ENCODE results near the gene ATXN1. TPM values are rescaled to one million over a fixed set of nuclear protein-coding genes. Genes with fewer than 3 reads are reported as not detected.

The ATXN1 gene
- total RNA-seq, 5 donors from 2014 or later (not counting 1 experiment from before 2014, with no cell fraction given), result 65.1 to 101 (median 77.5) TPM

DNA sequence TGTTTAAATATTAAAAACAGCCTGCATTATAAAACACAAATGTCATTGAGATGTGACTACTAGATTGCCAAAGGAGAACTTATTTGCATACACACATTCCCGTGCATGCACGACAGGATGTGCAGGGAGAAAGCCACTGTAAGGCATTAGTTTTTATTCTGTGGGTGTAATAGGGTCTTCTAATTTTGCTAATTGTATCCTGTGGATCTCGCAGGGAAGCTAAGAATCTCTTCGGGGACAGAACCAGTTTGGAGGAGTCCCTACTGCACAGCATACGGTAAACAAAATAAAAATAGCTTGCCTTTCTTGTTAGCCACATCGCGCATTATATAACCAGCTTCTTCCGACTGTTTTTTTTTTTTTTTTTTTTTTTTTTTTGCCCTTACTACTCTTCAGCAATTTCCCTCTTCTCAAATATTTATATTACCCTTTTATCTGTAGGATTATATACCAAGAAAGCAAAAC, 2.0 kb downstream of the ATXN1 start:
- Mint-ChIP-seq H3K36me3 (peaks cover 3% of the 10 kb centered on the region), H3K27me3 (no peaks in the 10 kb centered on the region), H3K27ac (peak overlapping the region; percentile 85 to 96), H3K9me3 (no peaks in the 10 kb centered on the region), H3K4me3 (peak overlapping the region; percentile 85 to 98 (median 97)), H3K4me1 (peaks cover 43 to 63% (median 59%) of the 10 kb centered on the region in 3 donors)
- Histone ChIP-seq H3K9me3 (no peaks in the 10 kb centered on the region), H3K27ac (ENCODE audit: low read length) (peak overlapping the region; percentile 87), H3K36me3 (ENCODE audit: control insufficient read depth in 2 of 2, extremely low read depth in 1 of 2, insufficient read depth in 1 of 2, low read length in 1 of 2) (peaks cover 0 to 3% of the 10 kb centered on the region in 2 donors), H3K27me3 (replicated peaks in 1 of 2; ENCODE audit: control insufficient read depth in 2 of 2, extremely low read depth in 1 of 2, insufficient read depth in 2 of 2, low read length in 1 of 2) (no peaks in the 10 kb centered on the region), H3K4me1 (ENCODE audit: control insufficient read depth in 1 of 2, extremely low read depth in 1 of 2, insufficient read depth in 2 of 2, low read length in 2 of 2) (peaks cover 8 to 17% of the 10 kb centered on the region in 2 experiments), H3K4me3 (ENCODE audit: control insufficient read depth in 1 of 2, extremely low read depth in 1 of 2, low read length in 1 of 2) (peak overlapping the region; percentile 69 to 86)
- DNase-seq, result peak in 2 of 35 experiments; percentile 13 to 25
- ChIA-PET POLR2A (interaction anchor here (0.5 to 2.5 kb wide), 32 partner anchors 8 to 628 kb away, joined by 3 to 28 read pairs (median 6); no protein-coding TSS in a partner anchor), CTCF (interaction anchor here (0.6 to 3.3 kb wide), 22 partner anchors 10 to 436 kb away, joined by 3 to 21 read pairs (median 4); no protein-coding TSS in a partner anchor)
- ATAC-seq (replicated peaks in 1 of 4), result no peak
- WGBS (ENCODE audit: insufficient coverage), result no CpG with 5 or more reads among the region's 8 CpGs

DNA sequence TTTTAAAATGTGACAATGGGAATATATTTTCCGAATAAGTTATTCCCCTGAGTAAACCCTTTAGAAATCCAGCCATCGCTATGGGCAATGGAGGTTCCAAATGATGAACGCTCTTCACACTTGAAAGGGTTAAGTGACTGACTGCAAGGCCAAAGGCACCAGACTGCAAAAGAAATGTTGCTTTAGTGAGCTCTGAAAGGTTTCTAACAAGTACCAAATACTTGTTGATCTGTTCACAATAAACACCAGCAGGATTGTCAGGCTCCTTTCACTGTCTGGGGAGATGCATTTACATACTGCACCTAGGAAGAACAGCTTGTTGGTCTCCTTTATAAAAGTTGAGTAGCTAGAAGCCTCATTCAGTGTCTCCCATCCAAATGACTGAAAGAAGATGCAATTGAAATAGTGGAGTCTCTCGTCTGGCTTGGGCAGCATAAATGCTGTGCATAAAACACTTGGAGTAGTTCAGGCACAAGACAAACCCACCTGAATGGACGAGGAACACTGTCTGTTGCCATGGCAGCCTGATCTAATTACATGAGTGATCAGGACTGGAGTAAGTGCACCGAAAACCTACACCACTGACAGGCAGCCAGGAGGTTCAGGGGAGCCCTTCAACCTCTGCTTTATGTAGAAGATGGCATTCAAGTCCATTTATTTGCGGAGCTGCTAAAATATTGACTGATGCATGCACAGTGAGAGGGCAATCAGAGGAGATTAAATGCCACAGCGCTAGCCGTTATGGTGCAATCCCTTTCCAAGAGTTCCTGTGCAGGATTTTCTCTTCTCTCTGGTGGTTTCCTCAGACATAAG, 2.9 kb downstream of the ATXN1 start:
- Histone ChIP-seq H3K9me3 (no peaks in the 10 kb centered on the region), H3K27ac (ENCODE audit: low read length) (peak overlapping the region; percentile 87), H3K36me3 (ENCODE audit: control insufficient read depth in 2 of 2, extremely low read depth in 1 of 2, insufficient read depth in 1 of 2, low read length in 1 of 2) (peaks cover 0 to 6% of the 10 kb centered on the region in 2 donors), H3K4me1 (ENCODE audit: control insufficient read depth in 1 of 2, extremely low read depth in 1 of 2, insufficient read depth in 2 of 2, low read length in 2 of 2) (peaks cover 7 to 17% of the 10 kb centered on the region in 2 experiments), H3K27me3 (replicated peaks in 1 of 2; ENCODE audit: control insufficient read depth in 2 of 2, extremely low read depth in 1 of 2, insufficient read depth in 2 of 2, low read length in 1 of 2) (no peaks in the 10 kb centered on the region), H3K4me3 (ENCODE audit: control insufficient read depth in 1 of 2, extremely low read depth in 1 of 2, low read length in 1 of 2) (peak overlapping the region in 1 of 2 donors; percentile 69)
- Mint-ChIP-seq H3K27ac (peak overlapping the region; percentile 85 to 96), H3K36me3 (peaks cover 3% of the 10 kb centered on the region), H3K4me3 (peak overlapping the region; percentile 85 to 98 (median 97)), H3K27me3 (no peaks in the 10 kb centered on the region), H3K9me3 (no peaks in the 10 kb centered on the region), H3K4me1 (peaks cover 37 to 60% (median 54%) of the 10 kb centered on the region in 3 donors)
- WGBS (ENCODE audit: insufficient coverage), result 50% methylated on average over 2 of the region's 9 CpGs
- ATAC-seq (replicated peaks in 1 of 4), result no peak
- peak in 4 of 35 experiments; percentile 13 to 47 (median 23) for DNase-seq
- ChIA-PET POLR2A (interaction anchor here (0.6 to 2.5 kb wide), 15 partner anchors 9 to 436 kb away, joined by 3 to 28 read pairs (median 5); no protein-coding TSS in a partner anchor), CTCF (interaction anchor here (0.6 to 3.3 kb wide), 18 partner anchors 10 to 524 kb away, joined by 3 to 21 read pairs (median 4); no protein-coding TSS in a partner anchor)

DNA sequence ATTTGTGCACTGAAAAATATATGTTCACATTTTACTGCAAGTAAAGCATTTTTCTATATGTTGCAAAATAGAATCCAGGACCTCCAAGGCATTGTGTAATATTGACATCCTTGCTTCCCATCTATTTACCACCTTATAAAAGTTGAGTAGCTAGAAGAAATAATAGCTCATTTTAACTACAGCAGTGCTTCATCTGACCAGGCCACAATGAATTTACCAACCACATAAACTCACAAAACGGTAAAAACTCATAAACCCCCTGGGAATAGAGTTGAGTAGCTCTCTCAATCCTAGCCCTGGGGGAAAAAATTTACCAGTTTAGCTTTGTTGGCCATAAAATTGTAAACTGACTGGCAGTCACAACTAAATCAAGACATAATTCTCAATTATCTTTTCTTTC, 3.9 kb downstream of the ATXN1 start:
- peaks cover 35 to 64% (median 58%) of the 10 kb centered on the region in 3 donors for H3K4me1 Mint-ChIP-seq
- Histone ChIP-seq H3K4me1 (ENCODE audit: control insufficient read depth in 1 of 2, extremely low read depth in 1 of 2, insufficient read depth in 2 of 2, low read length in 2 of 2) (peaks cover 7 to 15% of the 10 kb centered on the region in 2 experiments), H3K27me3 (replicated peaks in 1 of 2; ENCODE audit: control insufficient read depth in 2 of 2, extremely low read depth in 1 of 2, insufficient read depth in 2 of 2, low read length in 1 of 2) (no peaks in the 10 kb centered on the region), H3K36me3 (ENCODE audit: control insufficient read depth in 2 of 2, extremely low read depth in 1 of 2, insufficient read depth in 1 of 2, low read length in 1 of 2) (peaks cover 0 to 15% of the 10 kb centered on the region in 2 donors), H3K27ac (ENCODE audit: low read length) (no peak overlapping the region), H3K9me3 (no peaks in the 10 kb centered on the region), H3K4me3 (ENCODE audit: control insufficient read depth in 1 of 2, extremely low read depth in 1 of 2, low read length in 1 of 2) (no peak overlapping the region)
- DNase-seq, result no peak
- no peak for ATAC-seq (replicated peaks in 1 of 4)
- ChIA-PET CTCF (interaction anchor here (0.5 to 3.3 kb wide), 10 partner anchors 10 to 523 kb away, joined by 3 to 21 read pairs (median 4); no protein-coding TSS in a partner anchor), POLR2A (interaction anchor here (0.5 to 2.5 kb wide), 7 partner anchors 9 to 88 kb away, joined by 3 to 28 read pairs (median 4); no protein-coding TSS in a partner anchor)
- no peaks in the 10 kb centered on the region for H3K27me3 Mint-ChIP-seq
- H3K9me3 Mint-ChIP-seq, result no peaks in the 10 kb centered on the region
- peaks cover 12% of the 10 kb centered on the region for H3K36me3 Mint-ChIP-seq
- WGBS (ENCODE audit: insufficient coverage), result no CpG with 5 or more reads among the region's 1 CpG
- no peak overlapping the region for H3K4me3 Mint-ChIP-seq
- no peak overlapping the region for H3K27ac Mint-ChIP-seq

DNA sequence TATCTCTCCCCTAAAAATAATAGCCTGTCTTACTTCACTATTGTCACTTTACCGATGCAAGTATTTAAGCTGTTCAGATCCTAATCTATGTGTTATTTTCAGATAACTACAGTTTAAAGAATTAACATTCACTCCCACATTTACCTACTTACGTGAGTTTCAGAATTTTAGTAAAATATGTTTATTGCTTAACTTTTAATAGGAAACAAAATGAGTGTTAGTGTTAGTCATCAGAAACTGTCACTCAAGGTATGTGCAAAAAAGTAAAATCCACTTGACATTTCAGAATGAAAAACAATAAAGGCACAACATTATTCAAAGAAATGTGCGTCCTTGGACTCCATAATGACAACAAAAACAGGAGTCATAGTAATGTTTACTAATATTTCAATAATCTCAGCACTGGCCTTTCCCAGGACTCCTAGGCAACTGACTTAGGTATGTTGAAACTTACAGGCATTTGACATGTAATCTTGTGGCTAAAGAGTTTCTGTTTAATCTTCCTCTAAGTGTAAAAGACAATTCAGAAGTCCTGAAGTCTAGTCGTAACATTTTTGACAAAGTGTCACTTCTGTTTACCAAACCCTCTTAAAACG, 4.5 kb downstream of the ATXN1 start:
- Histone ChIP-seq H3K27ac (ENCODE audit: low read length) (no peak overlapping the region), H3K9me3 (no peaks in the 10 kb centered on the region), H3K36me3 (ENCODE audit: control insufficient read depth in 2 of 2, extremely low read depth in 1 of 2, insufficient read depth in 1 of 2, low read length in 1 of 2) (peaks cover 0 to 20% of the 10 kb centered on the region in 2 donors), H3K4me1 (ENCODE audit: control insufficient read depth in 1 of 2, extremely low read depth in 1 of 2, insufficient read depth in 2 of 2, low read length in 2 of 2) (peaks cover 7 to 12% of the 10 kb centered on the region in 2 experiments), H3K27me3 (replicated peaks in 1 of 2; ENCODE audit: control insufficient read depth in 2 of 2, extremely low read depth in 1 of 2, insufficient read depth in 2 of 2, low read length in 1 of 2) (no peaks in the 10 kb centered on the region), H3K4me3 (ENCODE audit: control insufficient read depth in 1 of 2, extremely low read depth in 1 of 2, low read length in 1 of 2) (no peak overlapping the region)
- Mint-ChIP-seq H3K4me1 (peaks cover 35 to 65% (median 58%) of the 10 kb centered on the region in 3 donors), H3K27ac (peak overlapping the region in 1 of 2 donors; percentile 21), H3K4me3 (peak overlapping the region in 1 of 3 donors; percentile 7), H3K9me3 (no peaks in the 10 kb centered on the region), H3K36me3 (peaks cover 13% of the 10 kb centered on the region), H3K27me3 (no peaks in the 10 kb centered on the region)
- WGBS (ENCODE audit: insufficient coverage), result 50% methylated on average over 1 of the region's 5 CpGs
- ATAC-seq (replicated peaks in 1 of 4), result no peak
- ChIA-PET CTCF (interaction anchor here (0.5 to 3.3 kb wide), 6 partner anchors 11 to 425 kb away, joined by 3 to 21 read pairs (median 6); no protein-coding TSS in a partner anchor), POLR2A (interaction anchor here (0.5 to 2.5 kb wide), 2 partner anchors 9 to 15 kb away, joined by 3 to 28 read pairs; no protein-coding TSS in a partner anchor)
- no peak for DNase-seq

DNA sequence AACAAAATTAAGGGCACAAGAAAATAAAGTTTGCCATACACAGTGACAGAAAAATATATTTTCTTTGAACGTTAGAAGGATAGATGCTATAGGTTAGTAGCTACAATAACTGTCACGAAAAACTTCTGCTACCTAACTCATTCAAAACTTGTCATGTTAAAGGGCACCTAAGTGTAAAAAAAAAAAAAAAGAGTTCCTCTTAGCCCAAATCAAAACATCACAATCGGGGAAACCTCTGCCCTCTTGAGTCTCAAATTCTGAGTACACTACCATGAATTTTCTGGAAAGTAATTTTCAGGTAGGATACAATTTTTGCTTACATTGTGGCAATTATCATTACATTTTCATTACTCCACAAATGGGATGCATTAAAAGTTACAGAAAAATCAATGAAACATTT, 5.7 kb downstream of the ATXN1 start:
- Mint-ChIP-seq H3K36me3 (peaks cover 19% of the 10 kb centered on the region), H3K27me3 (no peaks in the 10 kb centered on the region), H3K27ac (no peak overlapping the region), H3K4me3 (no peak overlapping the region), H3K9me3 (no peaks in the 10 kb centered on the region), H3K4me1 (peaks cover 38 to 71% (median 63%) of the 10 kb centered on the region in 3 donors)
- no CpG with 5 or more reads among the region's 3 CpGs for WGBS (ENCODE audit: insufficient coverage)
- peaks cover 0 to 25% of the 10 kb centered on the region in 2 donors for H3K36me3 ChIP-seq (ENCODE audit: control insufficient read depth in 2 of 2, extremely low read depth in 1 of 2, insufficient read depth in 1 of 2, low read length in 1 of 2)
- ChIA-PET POLR2A (no interaction called here), CTCF (interaction anchor here (0.6 to 0.7 kb wide), 2 partner anchors 8 to 162 kb away, joined by 3 to 4 read pairs; no protein-coding TSS in a partner anchor)
- H3K9me3 ChIP-seq, result no peaks in the 10 kb centered on the region
- no peaks in the 10 kb centered on the region for H3K27me3 ChIP-seq (replicated peaks in 1 of 2; ENCODE audit: control insufficient read depth in 2 of 2, extremely low read depth in 1 of 2, insufficient read depth in 2 of 2, low read length in 1 of 2)
- H3K27ac ChIP-seq (ENCODE audit: low read length), result no peak overlapping the region
- no peak for DNase-seq
- peaks cover 7 to 12% of the 10 kb centered on the region in 2 experiments for H3K4me1 ChIP-seq (ENCODE audit: control insufficient read depth in 1 of 2, extremely low read depth in 1 of 2, insufficient read depth in 2 of 2, low read length in 2 of 2)
- ATAC-seq (replicated peaks in 1 of 4), result no peak
- no peak overlapping the region for H3K4me3 ChIP-seq (ENCODE audit: control insufficient read depth in 1 of 2, extremely low read depth in 1 of 2, low read length in 1 of 2)

DNA sequence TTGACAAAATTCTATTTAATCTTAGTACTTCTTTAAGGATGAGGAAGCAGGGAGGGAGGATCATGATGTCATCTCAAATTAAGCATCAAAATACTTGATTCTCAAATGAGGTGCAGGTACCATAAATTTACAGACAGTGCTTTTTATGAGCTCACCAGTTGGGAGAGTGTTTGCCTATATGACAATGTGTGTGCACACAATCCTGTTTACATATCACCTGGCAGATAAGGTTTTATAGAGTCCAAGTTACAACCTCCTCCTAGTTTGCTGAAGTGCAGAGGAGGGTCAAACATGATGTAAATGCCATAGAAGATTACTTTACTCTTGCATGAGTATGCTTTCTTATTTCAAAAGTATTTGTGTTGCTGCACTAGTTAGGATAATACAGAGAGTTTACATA, 6.4 kb downstream of the ATXN1 start:
- Histone ChIP-seq H3K27ac (ENCODE audit: low read length) (no peak overlapping the region), H3K4me3 (ENCODE audit: control insufficient read depth in 1 of 2, extremely low read depth in 1 of 2, low read length in 1 of 2) (no peak overlapping the region), H3K27me3 (replicated peaks in 1 of 2; ENCODE audit: control insufficient read depth in 2 of 2, extremely low read depth in 1 of 2, insufficient read depth in 2 of 2, low read length in 1 of 2) (no peaks in the 10 kb centered on the region), H3K9me3 (no peaks in the 10 kb centered on the region), H3K4me1 (ENCODE audit: control insufficient read depth in 1 of 2, extremely low read depth in 1 of 2, insufficient read depth in 2 of 2, low read length in 2 of 2) (peaks cover 7 to 12% of the 10 kb centered on the region in 2 experiments), H3K36me3 (ENCODE audit: control insufficient read depth in 2 of 2, extremely low read depth in 1 of 2, insufficient read depth in 1 of 2, low read length in 1 of 2) (peaks cover 0 to 27% of the 10 kb centered on the region in 2 donors)
- peak overlapping the region in 1 of 2 donors; percentile 1 for H3K27ac Mint-ChIP-seq
- ChIA-PET CTCF (interaction anchor here in 1 of 2 donors (0.7 kb wide), 1 partner anchor 9 kb away, joined by 3 read pairs; no protein-coding TSS in a partner anchor), POLR2A (interaction anchor here in 1 of 2 donors (0.5 kb wide), 1 partner anchor 291 kb away, joined by 3 read pairs; no protein-coding TSS in a partner anchor)
- peaks cover 45 to 75% (median 67%) of the 10 kb centered on the region in 3 donors for H3K4me1 Mint-ChIP-seq
- ATAC-seq (replicated peaks in 1 of 4) (no peak), DNase-seq (no peak)
- no peaks in the 10 kb centered on the region for H3K9me3 Mint-ChIP-seq
- H3K27me3 Mint-ChIP-seq, result no peaks in the 10 kb centered on the region
- H3K4me3 Mint-ChIP-seq, result no peak overlapping the region
- peaks cover 22% of the 10 kb centered on the region for H3K36me3 Mint-ChIP-seq
